ENCODE results near the gene TRAF3.

The TRAF3 gene

GRCh38 chr14:102813691-102814090, 36.4 kb downstream of the TRAF3 start:
- Histone ChIP-seq H3K9me3 (ENCODE audit: insufficient read depth, low read length) (no peaks in the 10 kb centered on the region), H3K79me2 (ENCODE audit: insufficient read depth, low read length) (no peaks in the 10 kb centered on the region), H4K20me1 (ENCODE audit: low read depth, low read length) (no peaks in the 10 kb centered on the region), H3K4me2 (ENCODE audit: low read depth, low read length, poor library complexity, severe bottlenecking) (no peak overlapping the region), H3K27ac (ENCODE audit: low read depth, low read length) (no peak overlapping the region), H3K9ac (ENCODE audit: low read length) (no peak overlapping the region), H2AFZ (ENCODE audit: low read depth, low read length, severe bottlenecking) (no peak overlapping the region), H3K27me3 (ENCODE audit: low read length) (no peaks in the 10 kb centered on the region), H3K9me2 (replicated peaks; ENCODE audit: insufficient read depth, low read length) (no peaks in the 10 kb centered on the region), H3K36me3 (ENCODE audit: low read length) (no peaks in the 10 kb centered on the region), H3F3A (ENCODE audit: insufficient read depth) (no peaks in the 10 kb centered on the region), H3K4me3 (ENCODE audit: insufficient read depth, low read length, poor library complexity, severe bottlenecking) (no peak overlapping the region)
- TF ChIP-seq CTCF (IDR thresholded peaks at IDR 0.05; ENCODE audit: insufficient read depth, low read length, poor library complexity, severe bottlenecking) (no peak), EZH2phosphoT487 (conservative IDR thresholded peaks at IDR 0.05; ENCODE audit: low read length) (no peak)

- Histone ChIP-seq H3K27ac (ENCODE audit: low read depth, low read length) (no peak overlapping the region), H3K27me3 (ENCODE audit: low read length) (no peaks in the 10 kb centered on the region), H3K36me3 (ENCODE audit: low read length) (no peaks in the 10 kb centered on the region), H3K9ac (ENCODE audit: low read length) (no peak overlapping the region), H3F3A (ENCODE audit: insufficient read depth) (no peaks in the 10 kb centered on the region), H2AFZ (ENCODE audit: low read depth, low read length, severe bottlenecking) (no peak overlapping the region), H3K4me2 (ENCODE audit: low read depth, low read length, poor library complexity, severe bottlenecking) (no peak overlapping the region), H3K4me3 (ENCODE audit: insufficient read depth, low read length, poor library complexity, severe bottlenecking) (no peak overlapping the region), H3K9me2 (replicated peaks; ENCODE audit: insufficient read depth, low read length) (no peaks in the 10 kb centered on the region), H4K20me1 (ENCODE audit: low read depth, low read length) (no peaks in the 10 kb centered on the region), H3K9me3 (ENCODE audit: insufficient read depth, low read length) (no peaks in the 10 kb centered on the region), H3K79me2 (ENCODE audit: insufficient read depth, low read length) (no peaks in the 10 kb centered on the region)
- TF ChIP-seq CTCF (IDR thresholded peaks at IDR 0.05; ENCODE audit: insufficient read depth, low read length, poor library complexity, severe bottlenecking), result no peak
- no peak for TF ChIP-seq EZH2phosphoT487 (conservative IDR thresholded peaks at IDR 0.05; ENCODE audit: low read length)
Measured at GRCh38 chr14:102817318-102817717, 40.1 kb downstream of the TRAF3 start.

DNA sequence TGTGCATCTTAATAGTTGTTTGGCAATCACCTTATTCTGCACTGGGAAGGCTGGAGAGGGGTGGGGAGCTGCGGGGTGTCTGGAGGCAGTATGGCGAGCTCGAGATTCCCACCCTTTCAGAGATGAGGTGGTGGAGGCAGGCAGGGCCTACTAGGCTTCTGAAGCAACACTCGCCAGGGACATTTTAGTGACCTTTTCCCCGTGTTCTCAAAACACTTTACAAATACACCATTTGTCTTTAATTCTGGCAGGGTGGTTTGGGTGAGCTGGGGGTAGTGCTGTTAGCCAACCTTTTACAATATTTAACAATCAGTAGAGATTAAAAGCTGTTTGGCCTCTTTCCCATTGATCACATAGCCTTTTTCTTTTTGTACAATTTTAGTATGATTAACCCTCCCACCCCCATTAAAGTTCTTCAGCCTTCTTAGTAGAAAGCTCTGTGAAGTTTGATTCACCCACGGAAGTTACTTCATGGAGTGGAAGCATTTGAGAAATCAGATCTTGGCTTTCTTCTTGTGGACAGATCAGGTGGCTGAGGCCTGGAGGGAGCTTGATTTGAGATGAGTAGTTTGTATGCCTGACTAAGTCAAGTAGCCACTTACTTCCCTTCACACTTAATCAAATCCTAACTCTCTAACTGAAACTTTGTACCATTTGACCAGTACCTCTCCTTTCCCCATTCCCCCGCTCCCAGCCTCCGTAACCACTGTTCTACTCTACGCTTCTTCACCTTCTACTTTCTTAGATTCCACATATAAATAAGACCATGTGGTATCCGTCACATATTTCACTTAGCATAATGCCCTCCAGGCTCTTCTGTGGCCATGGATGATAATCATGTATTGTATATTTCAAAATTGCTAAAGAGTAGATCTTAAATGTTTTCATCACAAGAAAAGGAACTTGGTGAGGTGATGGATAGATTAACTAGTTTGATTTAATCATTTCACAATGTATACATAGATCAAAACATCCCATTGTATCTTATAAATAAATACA, 41.0 kb downstream of the TRAF3 start:
- Histone ChIP-seq H3K79me2 (ENCODE audit: insufficient read depth, low read length) (no peaks in the 10 kb centered on the region), H3K4me2 (ENCODE audit: low read depth, low read length, poor library complexity, severe bottlenecking) (no peak overlapping the region), H4K20me1 (ENCODE audit: low read depth, low read length) (no peaks in the 10 kb centered on the region), H3K36me3 (ENCODE audit: low read length) (no peaks in the 10 kb centered on the region), H3K9ac (ENCODE audit: low read length) (no peak overlapping the region), H2AFZ (ENCODE audit: low read depth, low read length, severe bottlenecking) (no peak overlapping the region), H3F3A (ENCODE audit: insufficient read depth) (no peaks in the 10 kb centered on the region), H3K27ac (ENCODE audit: low read depth, low read length) (no peak overlapping the region), H3K27me3 (ENCODE audit: low read length) (no peaks in the 10 kb centered on the region), H3K9me3 (ENCODE audit: insufficient read depth, low read length) (no peaks in the 10 kb centered on the region), H3K9me2 (replicated peaks; ENCODE audit: insufficient read depth, low read length) (no peaks in the 10 kb centered on the region), H3K4me3 (ENCODE audit: insufficient read depth, low read length, poor library complexity, severe bottlenecking) (no peak overlapping the region)
- TF ChIP-seq EZH2phosphoT487 (conservative IDR thresholded peaks at IDR 0.05; ENCODE audit: low read length) (no peak), CTCF (IDR thresholded peaks at IDR 0.05; ENCODE audit: insufficient read depth, low read length, poor library complexity, severe bottlenecking) (no peak)
